Measurements from ENCODE around the gene YBEY.

YBEY gene

GRCh38 chr21:46285761-46286647 lies at the start of gene YBEY:
TSS of gene YBEY (plus strand) at chr21:46286342. CDS start at chr21:46286914, 572 bp downstream.
- TF ChIP-seq CTCF (IDR thresholded peaks at IDR 0.05), result peak; percentile 30; the same call in 1 of the 2 replicates

GRCh38 chr21:46237474-46237873 lies 48.7 kb upstream of the YBEY start:
- no peak for TF ChIP-seq CTCF (IDR thresholded peaks at IDR 0.05)

GRCh38 chr21:46239817-46240325 lies 46.3 kb upstream of the YBEY start:
- no peak for TF ChIP-seq CTCF (IDR thresholded peaks at IDR 0.05)

- no peak for TF ChIP-seq CTCF (IDR thresholded peaks at IDR 0.05)
Measured at GRCh38 chr21:46243325-46243724, 42.8 kb upstream of the YBEY start.

GRCh38 chr21:46243960-46244361 lies 42.2 kb upstream of the YBEY start:
- no peak for TF ChIP-seq CTCF (IDR thresholded peaks at IDR 0.05)

GRCh38 chr21:46244602-46245001 lies 41.5 kb upstream of the YBEY start:
- no peak for TF ChIP-seq CTCF (IDR thresholded peaks at IDR 0.05)

GRCh38 chr21:46245213-46245915 lies 40.8 kb upstream of the YBEY start:
- no peak for TF ChIP-seq CTCF (IDR thresholded peaks at IDR 0.05)
